ENCODE data around the gene SPINK1.
A peak's percentile ranks its signal among the peaks of the same experiment; 100 is the strongest.
"Not testable (repeated sequence)": the region's sequence is repeated elsewhere in the genome, so short reads cannot be mapped to it uniquely, and the experiment has no call there.

SPINK1 gene

DNA sequence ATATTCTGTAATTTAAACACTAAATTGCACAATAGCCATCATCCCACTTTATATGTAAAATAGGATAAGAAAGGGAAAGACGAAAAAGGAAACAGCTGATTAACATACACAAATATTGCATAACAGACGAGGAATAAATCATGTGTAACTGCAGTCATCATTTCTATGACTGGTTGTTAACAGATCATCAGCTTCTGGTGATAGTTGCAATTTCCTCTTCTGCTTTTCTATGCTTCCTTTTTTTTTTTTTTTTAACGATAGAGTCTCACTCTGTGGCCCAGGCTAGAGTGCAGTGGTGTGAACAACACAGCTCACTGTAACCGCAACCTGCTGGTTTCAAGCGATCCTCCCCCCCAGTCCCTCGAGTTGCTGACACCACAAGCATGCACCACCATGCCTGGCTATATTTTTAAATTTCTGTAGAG is 26.4 kb downstream of the SPINK1 start:
- DNase-seq (ENCODE audit: low spot score) = no peak

DNA sequence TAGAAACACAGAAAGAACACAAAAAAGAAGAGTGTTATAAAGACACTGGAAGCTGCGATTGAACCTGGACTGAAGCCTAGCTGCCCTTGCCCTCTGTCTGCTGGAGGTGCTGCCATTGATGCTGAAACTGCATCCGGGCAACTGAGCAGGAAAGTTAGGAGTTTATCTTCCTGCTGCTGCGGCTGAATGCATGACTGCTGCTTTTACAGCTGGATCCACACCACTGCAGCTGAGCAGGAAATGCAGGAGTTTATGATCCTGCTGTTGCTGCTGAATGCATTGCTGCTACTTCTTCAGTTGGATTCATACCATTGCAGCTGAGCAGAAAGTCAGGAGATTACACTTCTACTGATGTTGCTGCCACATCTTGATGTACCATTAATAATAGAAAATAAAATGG is 27.1 kb downstream of the SPINK1 start:
- DNase-seq (ENCODE audit: low spot score) = no peak

DNA sequence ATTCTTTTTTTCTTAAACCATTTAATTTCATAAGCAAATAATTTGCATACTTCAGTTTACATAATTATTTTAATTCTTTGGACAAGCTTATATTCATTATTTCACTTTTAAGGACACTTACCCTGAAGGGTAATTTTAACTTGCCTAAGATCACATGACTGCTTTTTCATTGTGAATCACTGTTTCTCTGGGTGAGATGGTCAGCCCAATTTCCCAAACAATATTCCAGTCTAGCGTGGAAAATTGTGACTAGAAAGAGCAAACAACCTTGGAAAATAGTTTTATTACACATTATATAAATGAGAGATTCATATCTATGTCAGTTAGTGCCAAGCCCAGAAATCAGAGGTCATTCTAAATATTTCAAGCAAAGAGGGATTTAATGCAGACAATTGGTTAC is 27.5 kb downstream of the SPINK1 start:
- DNase-seq (ENCODE audit: low spot score) = no peak

DNA sequence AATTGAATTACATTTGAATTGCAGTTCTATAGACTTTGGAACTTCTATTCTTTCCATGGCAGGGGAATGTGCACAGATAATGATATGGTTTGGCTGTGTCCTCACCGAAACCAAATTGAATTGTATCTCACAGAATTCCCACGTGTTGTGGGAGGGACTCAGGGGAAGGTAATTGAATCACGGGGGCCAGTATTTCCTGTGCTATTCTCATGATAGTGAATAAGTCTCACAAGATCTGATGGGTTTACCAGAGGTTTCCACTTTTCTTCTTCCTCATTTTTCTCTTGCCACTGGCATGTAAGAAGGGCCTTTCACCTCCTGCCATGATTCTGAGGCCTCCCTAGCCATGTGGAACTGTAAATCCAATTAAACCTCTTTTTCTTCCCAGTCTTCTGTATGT is 28.3 kb downstream of the SPINK1 start:
- not testable (repeated sequence) for DNase-seq (ENCODE audit: low spot score)

DNA sequence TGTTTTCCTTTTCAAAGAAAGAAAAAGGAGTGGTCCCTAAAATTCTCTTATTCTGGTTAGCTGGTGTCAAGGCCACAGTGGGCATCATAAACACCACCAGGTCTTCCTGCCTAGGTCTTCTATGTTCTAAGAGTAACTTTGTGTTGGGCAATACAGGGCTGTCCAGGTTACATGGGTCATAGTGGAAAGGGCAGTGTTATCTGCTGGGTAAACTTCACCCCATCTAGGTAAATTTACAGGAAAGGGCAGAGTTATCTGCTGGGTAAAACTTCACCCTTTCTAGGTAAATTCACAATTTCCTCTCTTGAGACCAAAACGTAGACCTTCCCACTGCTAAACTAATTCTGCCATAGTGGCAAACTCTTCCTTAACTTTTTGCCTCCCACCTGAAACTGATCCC is 30.0 kb downstream of the SPINK1 start:
- DNase-seq (ENCODE audit: low spot score) = no peak

DNA sequence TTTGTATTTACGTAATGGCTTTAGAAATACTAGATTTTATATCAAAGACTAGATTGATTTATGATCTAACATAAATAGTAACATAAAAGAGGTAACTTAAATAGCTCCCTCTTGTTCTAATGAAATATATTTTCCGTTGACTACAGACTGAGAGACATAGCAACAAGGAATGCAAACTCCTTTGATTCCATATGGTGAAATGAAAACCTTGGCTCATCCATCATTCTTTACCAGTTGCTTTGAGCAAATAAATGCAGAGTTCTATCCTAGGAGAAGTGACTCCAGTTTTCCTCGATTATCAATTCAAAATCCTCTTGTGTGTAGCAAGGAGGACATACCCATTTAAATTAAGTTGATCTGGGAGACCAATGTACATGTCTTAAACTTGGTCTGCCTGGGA is 31.0 kb downstream of the SPINK1 start:
- no peak for DNase-seq (ENCODE audit: low spot score)

DNA sequence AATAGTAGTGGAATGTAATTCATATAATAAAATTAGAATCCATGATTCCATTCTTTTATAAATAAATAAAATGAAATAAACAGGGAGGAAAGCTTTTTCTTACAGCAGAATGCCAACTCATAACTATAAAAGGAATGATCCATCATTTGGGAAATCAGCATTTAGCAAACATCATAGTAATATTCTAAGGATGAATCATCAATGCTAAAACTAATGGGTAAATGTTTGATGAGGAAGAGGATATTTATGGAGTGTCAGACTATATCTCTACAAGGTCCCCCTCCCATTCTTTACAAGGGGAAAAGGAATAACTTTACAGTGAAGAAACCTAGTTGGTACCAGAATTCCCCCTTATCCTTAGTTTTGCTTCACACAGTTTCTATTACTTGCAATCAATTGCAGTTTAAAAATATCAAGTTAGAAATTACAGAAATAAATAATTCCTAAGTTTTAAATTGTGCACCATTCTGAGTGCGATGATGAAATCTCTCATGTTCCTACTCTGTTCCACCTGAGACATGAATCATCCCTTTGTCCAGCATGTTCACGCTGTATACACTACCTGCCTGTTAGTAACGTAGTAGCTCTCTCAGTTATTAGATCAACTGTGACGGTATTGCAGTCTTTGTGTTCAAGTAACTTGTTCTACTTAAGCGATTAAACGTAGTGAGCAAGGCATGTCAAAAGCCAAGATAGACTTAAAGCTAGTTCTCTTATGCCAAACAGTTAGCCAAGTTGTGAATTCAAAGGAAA is 34.7 kb downstream of the SPINK1 start:
- no peak for DNase-seq (ENCODE audit: low spot score)

DNA sequence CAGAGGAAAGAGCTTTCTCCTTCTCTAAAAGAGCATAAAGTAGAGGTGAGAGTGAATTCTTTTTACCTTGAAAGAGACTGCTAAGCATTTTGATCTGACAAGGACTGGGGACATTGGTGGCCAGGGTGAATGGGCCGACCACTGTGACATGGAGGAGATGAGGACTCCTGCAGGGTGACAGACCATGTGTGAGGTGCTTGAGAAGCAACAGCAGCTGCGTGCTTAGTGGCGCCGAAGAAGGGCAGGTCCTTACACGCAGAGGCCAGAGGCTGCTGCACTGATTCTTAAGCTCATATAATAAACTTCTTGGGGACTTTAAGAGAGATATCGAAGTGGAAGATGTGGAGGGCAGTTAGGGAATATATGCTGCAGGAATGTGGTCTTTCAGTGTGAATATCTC is 40.3 kb downstream of the SPINK1 start:
- DNase-seq (ENCODE audit: low spot score) = no peak

DNA sequence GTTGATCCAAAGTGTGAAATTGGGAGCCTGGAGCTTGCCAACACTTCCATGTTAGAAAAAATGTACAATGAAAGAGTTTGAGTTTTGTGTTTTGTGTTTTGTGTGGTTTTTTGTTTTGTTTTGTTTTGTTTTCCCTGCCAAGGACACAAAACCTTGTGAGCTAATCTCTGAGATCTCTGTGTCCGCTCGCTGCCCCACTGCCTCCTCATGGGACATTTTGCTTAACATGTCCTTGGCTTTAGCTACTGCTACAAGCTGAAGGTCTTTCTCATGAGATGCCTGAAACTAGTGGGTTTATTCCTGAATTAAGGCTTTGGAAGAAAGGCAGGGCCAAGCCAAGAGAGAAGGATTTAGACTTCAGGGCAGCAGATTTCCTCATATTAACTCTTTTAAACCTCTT is 41.7 kb downstream of the SPINK1 start:
- DNase-seq (ENCODE audit: low spot score) = no peak

DNA sequence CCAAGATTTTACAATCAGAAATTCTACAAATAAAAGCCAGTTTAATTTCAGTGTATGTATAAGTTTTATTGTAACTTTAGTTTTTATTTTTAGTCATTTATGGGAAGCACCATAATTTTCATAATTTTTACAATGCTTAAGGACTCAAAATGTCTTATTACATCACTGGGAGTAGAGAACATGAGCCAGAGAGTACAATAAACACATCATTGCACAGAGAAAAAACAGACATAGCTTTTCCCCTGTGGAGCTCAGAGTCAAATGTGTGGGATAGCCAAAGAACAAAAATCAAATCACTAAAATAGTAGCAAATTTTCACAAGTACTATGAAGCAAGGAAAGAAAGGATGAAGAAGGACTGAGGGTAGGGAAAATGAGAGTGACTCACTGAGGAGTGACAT is 43.4 kb downstream of the SPINK1 start:
- DNase-seq (ENCODE audit: low spot score) = no peak

DNA sequence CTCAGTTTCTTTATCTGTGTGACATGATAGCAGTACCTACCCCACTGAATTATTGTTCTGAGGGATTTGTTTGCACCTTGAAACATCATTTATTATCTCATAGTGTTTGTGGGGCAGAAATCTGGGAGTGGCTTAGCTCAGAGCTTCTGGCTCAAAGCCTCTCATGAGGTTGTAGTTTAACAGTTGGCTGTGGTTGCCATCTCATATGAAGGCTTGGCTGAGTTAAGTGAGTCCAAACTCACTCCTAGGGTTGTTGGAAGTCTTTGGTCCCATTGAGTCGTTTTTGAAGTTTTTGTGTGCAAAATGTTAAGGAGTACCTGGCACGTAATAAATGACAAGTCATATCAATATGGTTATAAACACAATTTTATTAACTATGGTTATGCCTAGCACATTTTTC is 45.3 kb downstream of the SPINK1 start:
- DNase-seq (ENCODE audit: low spot score) = no peak

DNA sequence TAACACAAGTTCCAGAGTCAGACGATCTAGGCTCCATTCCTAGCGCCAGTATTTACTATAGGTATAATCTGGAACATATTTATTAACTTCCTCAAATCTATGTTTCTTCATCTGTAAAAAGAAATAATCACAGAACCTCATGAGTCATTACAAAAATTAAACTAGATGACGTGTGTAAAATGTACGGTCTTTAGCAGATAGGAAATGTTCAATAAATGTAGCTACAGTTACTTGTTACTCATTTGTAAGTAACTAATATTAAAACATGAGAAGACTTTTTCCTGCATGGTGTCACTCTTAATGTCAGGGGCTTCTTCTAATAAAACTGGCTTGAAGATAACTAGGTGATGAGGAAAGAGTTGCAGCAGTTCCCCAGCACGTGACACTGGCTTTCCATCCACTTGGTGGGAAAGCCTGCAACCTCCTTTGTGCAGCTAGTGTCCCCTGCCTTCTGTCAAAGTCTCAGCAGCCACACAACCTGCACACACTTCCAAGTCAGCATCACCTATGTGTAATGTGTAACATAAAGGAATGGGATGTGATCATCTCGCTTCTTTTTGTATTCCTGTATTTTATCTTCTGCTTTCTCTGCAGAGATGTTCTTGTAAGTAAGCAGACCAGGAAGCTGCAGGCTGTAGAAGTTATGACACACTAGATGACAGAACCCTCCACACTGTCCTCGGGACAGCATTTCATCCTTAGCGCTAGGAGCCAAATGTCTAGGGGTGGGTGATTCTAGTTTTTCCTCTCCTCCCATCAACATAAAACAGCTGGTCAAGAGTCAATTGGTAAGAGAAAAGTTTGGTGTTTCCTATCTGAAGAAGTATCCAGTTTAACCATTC is 47.1 kb downstream of the SPINK1 start:
- DNase-seq (ENCODE audit: low spot score) = no peak

DNA sequence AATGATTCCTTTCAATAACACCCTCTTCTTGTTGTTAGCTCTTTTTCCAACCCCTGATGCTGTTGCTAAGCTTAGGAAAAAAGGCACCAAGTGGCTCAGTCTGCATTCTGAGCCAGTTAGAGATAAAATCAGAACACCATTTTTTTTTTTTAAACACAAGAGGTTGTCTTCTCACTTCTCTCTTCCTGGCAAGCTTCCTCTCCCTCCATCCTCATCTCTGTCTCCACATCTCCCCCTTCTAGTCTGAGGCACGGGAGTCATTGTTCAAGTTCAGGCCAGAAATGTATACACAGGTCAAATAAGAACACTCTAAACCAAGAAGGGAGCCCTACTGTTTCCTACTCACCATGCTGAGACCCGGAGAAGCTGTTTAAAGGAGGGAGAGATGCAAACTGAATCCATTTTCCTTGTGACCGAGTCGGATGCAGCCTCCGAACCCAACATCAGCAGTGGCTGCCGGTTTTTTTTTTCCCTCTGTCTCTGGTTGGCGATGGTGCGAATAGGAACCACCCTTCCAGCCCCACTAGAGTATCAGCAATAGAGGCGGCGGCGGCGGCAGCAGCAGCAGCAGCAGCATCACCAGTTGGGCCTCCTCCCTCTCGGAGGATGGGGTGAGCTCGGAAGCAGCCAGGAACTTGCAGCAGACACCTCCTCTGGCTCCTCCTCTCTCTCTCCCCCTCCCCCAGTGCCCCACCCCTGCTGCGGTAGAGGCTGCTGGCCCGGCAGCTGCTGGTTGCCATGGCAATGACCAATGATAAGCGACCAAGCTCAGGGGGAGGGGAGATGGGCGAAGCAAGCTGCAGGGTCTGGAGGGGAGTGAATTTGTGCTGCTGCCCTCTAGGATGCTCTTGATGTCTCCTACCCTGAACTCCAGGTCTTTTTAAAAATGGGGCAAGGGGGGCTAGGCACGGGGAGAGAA is 49.1 kb downstream of the SPINK1 start, which contains the start of gene JAKMIP2:
Gene JAKMIP2 (minus strand): TSS at position 619 of the 919 bp plus-strand sequence. CDS start 110,922 bp downstream, outside the sequence.
- peak; percentile 77 for DNase-seq (ENCODE audit: low spot score)

DNA sequence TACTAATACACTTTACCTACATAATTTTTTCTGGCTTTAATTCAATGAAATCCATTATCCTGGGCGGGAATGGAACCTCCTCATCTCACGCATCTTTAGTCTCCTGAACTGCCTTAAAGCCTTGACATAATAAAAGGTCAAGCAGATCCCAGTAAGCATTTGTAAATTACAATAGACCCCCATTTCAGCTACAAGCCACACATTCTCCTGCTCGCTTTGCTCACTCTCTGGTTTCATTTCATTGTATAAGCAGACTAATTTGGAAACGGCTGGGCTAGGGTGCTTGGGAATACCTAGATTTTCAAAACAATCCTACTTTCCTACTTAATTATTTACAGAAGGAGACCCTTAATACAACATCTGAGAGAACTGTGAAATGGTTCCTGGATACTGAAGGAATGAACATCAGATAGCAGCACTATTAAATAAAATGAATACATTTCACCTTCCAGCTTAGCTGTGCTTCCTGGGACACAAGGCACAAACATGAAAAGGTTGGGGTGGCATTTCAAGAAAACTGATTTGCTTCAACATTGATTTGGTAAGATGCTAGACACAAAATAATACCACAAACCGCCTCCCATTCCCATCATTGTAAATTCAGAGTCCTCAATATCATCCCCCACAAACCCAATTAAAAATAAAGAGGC is 50.4 kb downstream of the SPINK1 start:
- DNase-seq (ENCODE audit: low spot score) = no peak

DNA sequence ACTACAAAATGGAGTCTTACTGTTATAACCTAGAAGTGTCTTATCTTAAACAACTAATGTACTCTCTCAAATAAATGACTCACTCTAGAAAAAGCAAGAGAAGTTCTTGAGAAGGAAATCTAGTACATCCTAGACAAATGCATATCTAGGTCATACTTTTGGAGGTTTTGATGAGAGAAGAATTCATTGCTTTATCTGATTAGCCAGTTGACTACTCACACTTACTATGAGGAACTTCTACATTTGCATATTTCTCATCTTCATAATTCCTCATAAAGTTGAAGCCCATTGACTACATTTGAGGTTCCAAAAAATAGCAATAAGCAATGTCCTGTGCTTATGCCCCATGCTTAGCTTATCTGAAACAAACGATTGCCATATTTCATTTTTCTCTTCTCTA is 51.8 kb downstream of the SPINK1 start:
- DNase-seq (ENCODE audit: low spot score) = no peak

DNA sequence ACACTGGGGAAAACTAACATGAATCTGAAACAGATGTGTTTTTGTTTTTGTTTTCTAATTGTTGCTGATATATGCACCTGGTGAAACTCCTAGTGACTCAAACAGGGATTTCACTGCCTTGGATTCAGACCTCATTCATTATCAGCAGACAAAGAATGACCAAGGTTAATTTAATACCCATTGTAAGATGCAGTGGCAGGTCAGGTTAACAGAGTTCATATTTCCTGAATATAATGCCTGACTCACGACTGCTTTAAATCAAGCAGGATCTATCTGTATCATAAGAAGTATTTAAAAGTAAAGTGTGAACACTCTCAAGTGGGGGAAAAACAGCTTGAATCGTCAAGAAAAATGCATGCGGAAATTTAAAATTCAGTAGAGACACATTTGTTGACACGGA is 54.5 kb downstream of the SPINK1 start:
- DNase-seq (ENCODE audit: low spot score) = no peak
